ENCODE results near the gene POLQ.
"Not testable (repeated sequence)": the region's sequence is repeated elsewhere in the genome, so short reads cannot be mapped to it uniquely, and the experiment has no call there.

Gene POLQ

DNA sequence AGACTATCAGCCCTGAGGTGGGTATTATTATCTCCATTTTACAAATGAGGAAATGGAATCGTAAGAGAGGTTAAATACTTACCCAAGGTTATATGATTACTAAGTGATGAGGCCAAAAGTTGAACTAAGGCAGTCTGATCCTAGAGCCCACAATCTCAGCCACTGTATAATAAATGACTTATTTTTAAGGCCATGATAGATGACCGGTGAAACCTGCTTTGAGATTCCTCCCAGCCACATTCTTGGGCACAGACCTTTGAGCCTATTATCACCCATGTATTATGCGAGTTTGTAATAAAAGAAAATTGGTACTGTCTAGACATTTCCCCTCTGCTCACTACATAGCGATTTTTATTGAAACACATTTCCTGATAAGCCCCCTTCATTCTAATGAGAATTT is 37.4 kb downstream of the POLQ start:
- DNase-seq (ENCODE audit: low read depth) = no peak

DNA sequence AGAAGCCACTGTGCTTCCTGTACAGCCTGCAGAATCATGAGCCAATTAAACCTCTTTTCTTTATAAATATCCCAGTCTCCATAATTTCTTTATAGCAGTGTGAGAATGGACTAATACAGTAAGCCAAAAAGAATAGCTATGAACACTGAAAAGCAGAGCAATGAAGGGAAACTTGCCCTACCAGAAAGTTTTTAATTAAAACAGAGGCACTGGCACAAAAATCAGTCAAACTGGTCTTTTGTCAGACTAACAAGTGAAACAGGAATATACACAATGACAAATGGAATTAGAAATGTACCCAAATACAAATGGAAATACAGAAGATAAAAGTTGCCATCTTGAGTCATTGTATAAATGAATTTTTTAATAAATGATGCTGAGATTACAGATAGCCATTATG is 40.5 kb downstream of the POLQ start:
- DNase-seq (ENCODE audit: low read depth) = no peak

DNA sequence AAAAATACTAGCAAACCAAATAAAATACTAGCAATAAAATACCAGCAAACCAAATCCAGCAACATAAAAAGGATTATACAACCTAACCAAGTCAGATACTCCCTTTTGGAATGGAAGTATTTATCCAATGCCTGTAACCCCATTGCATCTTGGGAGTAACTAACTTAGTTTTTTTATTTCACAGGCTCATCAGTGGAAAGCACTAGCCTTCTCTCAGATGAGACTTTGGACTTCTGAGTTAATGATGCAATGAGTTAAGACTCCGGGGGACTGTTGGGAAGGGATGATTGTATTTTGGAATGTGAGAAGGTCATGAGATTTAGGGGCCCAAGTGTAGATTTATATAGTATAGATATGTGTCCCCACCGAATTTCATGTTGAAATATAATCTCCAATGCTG is 41.2 kb downstream of the POLQ start:
- no peak for DNase-seq (ENCODE audit: low read depth)

DNA sequence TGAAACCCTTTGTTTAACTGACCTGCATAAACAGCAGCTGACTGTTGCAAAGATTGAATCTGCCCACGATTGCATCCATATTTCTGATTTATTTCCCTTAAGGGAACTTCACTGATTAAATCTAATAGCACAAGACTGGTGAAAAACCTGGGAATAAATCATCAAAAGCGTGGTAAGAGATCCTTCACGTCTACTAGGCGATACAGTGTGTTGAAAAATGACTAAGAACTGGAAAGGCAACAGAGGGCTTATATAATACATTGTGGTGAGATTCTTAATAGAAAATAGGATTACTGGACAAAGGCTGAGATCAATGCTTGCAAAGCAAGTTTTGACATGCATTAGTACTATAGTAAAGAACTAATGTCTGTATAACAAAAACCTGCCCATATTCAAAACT is 49.0 kb downstream of the POLQ start:
- no peak for DNase-seq (ENCODE audit: low read depth)

DNA sequence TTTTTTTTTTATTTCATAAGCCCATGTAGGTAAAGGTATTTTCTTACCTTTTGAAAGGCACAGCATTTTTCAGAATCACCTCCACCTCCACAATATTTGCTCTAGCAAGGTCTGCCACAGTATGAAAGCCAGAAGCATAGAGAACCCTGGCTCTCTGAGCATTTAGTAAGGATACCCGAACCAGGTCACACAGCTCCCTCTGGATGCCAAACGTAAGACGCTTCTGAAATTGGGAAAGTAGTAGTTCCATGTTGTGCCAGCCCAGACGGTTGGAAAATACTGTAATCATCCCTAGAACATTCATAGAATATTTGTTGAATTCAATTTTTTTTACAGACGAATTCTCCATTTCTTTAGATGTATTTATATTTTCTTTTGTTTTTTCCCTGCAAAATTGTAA is 52.4 kb downstream of the POLQ start:
- DNase-seq (ENCODE audit: low read depth) = no peak

DNA sequence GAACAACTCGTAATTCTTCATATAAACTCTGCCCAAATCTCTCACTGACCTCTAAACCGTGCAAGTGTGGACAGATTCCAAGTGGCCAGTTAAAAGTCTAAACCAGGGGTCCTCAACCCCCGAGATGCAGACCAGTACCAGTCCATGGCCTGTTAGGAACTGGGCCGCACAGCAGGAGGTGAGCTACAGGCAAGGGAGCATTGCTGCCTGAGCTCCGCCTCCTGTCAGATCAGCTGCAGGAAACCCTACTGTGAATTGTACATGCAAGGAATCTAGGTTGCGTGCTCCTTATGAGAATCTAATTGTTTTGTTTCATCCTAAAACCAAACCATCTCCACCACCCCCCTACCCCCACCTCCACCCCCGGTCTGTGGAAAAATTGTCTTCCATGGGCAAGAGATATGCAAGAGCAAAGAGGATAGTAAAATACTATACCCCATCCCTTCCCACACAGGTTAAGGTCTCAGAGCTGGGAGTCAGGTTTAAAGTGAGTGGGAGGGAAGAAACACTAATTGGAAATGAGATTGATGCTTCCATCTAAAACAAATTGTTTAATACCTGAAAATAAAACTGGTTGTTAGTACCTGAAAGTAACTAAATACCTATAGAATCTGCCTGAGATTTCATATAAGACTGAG is 54.0 kb downstream of the POLQ start:
- DNase-seq (ENCODE audit: low read depth) = no peak

DNA sequence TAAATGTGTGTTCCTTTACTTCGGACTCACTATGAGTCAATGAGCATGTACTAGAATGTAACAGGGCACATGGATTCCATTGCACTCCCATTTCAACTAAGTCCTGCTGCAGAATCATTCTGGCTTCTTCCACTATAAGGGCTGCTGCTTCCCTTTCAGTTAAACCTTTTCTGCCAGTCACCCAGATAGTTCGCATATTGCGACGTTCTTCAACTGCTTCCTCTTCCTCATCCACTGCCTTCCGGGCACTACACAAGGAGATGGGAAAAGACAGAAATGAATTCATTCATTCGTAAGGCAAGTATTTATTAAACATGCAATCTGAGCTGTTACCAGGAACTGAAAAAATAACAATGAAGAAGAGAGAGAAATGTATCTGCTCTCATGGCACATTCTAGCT is 55.6 kb downstream of the POLQ start:
- DNase-seq (ENCODE audit: low read depth) = no peak

DNA sequence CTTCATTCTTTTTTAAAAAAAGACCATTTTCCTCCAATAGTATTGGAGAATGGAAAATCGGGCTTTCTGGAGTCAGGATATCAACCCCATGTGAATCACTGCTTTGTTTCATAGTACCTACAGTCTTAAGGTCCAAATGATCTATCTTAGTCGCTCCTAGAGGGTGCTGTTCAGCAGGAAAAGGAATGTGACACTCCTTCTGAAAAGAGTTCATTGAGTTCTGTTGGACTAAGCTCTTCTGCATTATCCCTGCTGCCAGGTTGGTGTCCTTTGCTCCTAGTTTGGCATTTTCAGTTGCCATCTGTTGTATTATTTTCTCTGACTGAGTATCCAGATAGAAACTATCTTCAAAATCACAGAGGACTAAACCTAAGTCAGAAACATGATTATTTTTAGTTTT is 57.2 kb downstream of the POLQ start:
- DNase-seq (ENCODE audit: low read depth) = no peak

DNA sequence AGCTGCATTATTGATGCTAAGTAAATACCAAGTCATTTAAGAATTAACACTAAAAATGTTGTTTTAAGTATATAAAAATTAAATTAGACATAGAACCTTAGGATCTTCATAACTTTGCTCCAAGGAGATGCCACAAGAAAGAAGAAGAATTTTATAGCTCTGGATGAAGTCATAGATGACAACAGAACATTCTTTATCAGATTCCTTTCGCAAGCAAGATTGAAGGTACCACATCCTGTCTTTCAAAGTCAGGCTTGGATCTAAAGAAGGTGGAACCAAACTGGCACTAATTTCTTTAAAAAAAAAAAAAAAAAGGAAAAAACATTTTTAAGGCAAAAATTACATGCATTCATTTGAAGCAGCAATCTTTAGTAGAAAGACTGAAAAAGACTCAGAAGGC is 62.5 kb downstream of the POLQ start:
- DNase-seq (ENCODE audit: low read depth) = no peak

DNA sequence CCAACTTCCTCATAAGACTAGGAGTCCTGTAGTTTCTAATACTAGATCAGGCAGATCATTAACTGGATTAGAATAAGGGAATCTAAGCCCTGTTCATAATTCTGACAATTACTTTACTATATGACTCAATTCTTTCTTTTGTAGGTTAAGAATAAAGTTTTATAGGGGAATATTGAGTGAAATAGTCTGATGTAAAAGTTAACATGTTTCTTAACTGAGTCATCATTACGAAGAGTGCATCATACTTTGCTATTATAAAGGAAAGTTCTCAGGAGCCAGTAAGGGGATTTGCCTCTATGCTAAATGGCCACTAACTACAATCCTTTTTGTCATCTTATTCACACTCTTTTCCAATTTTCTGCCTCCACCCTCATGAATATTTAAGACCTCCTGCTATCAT is 63.1 kb downstream of the POLQ start:
- DNase-seq (ENCODE audit: low read depth) = no peak

DNA sequence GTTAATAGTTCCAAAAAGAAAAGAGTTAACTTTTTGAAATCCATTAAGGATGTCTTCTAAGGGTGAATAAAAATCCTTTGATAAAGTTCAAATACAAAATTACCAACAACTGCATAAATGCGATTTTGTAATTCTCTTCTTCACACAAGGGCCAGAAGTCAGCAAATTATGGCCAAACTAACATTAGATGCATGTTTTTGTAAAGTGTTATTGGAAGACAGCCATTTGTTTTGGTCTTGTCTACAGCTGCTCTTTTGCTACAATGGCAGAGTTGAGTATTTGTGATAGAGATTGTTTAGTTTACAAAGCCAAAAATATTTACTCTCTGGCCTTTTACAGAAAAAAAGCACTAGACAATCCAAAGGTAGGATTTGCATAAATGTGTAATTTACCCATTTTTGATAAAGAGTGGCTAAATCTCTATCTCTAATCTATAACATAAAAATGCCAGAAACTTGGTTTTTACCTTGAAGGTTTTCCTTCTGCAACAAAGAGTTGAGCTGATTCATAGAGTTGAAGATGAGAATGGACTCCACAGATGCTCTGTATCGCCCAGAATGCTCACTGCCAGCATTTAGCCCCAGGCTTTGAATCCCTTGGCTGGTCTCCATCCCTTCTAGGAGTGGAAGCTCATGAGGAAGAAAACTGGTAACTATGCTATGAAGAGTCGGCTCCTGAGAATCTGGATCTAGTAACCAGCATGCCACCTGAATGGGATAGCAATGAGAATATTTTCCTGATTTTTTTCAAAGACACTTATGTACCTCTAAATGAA is 64.5 kb downstream of the POLQ start:
- no peak for DNase-seq (ENCODE audit: low read depth)

DNA sequence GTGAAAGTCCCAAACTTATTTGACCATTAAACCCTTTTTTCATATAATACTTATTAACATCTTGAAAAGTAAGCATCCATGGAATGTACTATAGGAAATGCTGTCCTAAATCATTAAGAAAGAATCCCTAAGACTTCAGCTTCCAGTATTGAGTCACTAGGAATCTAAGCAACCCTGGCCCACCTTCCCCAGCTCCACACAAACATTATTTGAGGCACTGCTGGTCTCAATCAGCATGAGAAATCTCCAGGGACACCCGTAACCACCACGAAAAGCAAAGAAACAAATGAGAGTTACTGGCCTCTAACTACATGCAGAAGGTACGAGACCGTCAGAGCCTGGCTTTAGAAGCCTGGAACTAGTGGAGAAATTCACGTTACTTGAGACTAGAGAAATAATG is 68.2 kb downstream of the POLQ start:
- no peak for DNase-seq (ENCODE audit: low read depth)

DNA sequence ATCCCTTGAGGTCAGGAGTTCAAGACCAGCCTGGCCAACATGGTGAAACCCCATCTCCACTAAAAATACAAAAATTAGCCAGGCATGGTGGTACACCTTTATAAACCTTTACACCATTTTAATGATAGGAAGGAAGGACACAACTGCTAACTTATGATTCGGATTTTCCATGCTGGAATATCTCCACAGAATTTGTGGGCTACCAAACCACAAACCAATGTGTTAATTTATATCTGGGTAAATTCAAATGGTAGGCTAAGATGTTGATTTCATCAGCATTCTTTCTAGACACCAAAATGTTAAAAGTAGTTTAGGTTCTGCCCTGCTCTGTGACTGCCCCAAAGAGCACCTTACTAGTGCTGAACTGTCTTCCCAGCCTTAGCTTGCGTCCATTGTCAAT is 72.8 kb downstream of the POLQ start:
- DNase-seq (ENCODE audit: low read depth) = no peak

DNA sequence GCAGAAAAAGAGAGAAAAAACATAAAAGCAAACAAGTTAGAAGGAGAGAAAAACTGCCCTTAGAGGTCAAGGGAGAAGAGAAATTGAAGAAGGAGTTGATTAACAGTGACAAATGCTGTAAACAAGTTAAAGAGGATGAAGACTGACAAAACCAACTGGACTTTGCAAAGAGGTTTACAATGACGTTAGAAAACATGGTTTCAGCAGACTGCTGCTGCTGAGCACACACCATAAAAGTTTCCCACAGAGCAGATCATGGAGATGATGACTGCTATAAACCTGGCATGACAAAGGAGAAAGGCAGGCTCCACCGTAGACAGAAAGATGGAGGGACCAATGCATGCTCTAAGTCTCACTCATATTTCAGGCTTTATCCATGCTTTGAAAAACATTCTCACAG is 78.7 kb downstream of the POLQ start:
- DNase-seq (ENCODE audit: low read depth) = no peak

DNA sequence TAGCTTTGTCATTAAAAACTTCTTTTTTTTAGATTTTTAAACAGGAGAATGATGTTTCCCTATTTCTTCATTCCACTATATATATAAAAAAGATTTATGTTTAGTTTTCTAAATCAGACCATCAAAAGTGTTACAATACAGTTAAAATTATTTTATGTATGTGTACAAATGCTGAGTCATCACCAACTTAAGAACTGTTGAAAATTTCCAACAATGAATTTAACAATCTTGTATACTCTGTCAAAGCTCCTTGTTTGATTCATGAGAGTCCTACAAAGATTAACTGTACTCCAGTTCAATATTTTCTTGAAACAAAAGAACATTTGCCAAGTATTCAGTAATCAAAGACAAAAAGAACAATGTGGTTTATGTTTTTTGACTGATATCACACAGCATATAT is 82.0 kb downstream of the POLQ start:
- no peak for DNase-seq (ENCODE audit: low read depth)

DNA sequence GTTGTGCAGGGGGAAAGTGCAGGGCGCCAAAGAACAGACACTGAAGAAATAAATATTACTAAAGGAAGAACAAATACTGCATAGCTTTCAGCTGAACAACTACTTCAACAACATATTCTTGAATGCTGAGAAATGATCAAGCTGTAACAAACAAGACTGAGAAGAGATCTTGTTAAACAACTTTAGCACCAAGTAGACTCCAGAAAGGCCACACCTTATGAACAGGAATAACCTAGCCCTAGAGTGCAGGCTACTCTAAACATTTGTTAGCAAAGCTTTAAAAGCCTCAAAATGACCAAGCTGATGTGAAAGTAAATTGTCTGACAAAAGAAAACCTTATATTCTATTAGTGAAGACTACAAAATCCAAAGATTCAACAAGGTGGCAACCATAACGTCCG is 83.2 kb downstream of the POLQ start:
- DNase-seq (ENCODE audit: low read depth) = no peak

DNA sequence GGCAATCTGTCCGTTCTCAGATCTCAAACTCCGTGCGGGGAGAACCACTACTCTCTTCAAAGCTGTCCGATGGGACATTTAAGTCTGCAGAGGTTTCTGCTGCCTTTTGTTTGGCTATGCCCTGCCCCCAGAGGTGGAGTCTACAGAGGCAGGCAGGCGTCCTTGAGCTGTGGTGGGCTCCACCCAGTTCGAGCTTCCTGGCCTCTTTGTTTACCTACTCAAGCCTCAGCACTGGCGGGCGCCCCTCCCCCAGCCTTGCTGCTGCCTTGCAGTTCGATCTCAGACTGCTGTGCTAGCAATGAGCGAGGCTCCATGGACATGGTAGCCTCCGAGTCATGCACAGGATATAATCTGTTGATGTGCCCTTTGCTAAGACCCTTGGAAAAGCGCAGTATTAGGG is 94.0 kb downstream of the POLQ start:
- not testable (repeated sequence) for DNase-seq (ENCODE audit: low read depth)

DNA sequence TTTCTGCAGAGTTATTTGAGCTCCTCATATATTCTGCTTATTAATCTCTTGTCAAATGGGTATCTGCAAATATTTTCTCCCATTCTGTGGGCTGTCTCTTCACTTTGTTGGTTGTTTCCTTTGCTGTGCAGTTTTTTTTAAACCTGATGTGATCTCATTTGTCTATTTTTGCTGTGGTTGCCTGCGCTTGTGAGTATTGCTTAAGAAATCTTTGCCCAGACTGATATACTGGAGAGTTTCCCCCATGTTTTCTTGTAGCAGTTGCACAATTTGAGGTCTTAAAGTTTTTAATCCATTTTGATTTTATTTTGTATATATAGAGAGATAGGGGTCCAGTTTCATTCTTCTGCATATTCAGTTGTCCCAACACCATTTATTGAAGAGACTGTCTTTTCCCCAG is 102.3 kb downstream of the POLQ start:
- DNase-seq (ENCODE audit: low read depth) = no peak

DNA sequence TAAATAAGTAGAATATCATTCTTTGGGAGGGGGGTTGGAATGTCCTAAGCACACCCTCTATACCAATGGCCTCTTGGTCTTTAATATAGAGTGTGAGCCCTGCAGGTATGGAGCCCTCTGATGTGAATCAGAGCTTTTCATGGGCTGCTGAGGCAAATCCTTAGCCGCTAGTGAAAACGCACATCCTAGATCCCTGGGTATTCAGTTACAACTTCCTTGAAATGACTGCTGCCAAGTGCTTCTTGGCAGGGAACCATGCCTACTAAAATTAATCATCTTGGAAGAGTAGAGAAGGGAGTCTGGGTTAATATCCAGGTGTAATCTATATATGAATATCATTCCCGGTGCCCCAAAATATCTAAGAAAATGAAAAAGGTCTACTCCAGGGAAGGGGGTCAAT is 109.1 kb downstream of the POLQ start:
- DNase-seq (ENCODE audit: low read depth) = no peak

DNA sequence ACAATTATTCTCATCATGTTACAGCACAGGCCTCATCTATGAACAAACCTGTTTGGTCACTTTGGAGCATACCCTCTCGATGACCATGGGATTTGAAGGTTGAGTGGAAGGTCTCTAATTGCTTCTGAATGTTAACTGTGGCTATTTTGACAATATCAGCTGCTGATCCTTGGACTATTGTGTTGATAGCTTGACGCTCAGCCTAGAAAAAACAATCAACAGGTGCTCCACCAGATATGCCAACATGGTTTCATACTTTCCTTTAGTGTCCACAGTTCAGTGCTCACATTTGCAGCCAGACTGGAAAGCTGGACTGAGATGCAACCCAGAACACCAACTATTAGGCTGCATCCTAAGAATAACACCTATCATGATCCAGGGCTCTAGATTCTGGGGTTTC is 109.7 kb downstream of the POLQ start:
- no peak for DNase-seq (ENCODE audit: low read depth)

DNA sequence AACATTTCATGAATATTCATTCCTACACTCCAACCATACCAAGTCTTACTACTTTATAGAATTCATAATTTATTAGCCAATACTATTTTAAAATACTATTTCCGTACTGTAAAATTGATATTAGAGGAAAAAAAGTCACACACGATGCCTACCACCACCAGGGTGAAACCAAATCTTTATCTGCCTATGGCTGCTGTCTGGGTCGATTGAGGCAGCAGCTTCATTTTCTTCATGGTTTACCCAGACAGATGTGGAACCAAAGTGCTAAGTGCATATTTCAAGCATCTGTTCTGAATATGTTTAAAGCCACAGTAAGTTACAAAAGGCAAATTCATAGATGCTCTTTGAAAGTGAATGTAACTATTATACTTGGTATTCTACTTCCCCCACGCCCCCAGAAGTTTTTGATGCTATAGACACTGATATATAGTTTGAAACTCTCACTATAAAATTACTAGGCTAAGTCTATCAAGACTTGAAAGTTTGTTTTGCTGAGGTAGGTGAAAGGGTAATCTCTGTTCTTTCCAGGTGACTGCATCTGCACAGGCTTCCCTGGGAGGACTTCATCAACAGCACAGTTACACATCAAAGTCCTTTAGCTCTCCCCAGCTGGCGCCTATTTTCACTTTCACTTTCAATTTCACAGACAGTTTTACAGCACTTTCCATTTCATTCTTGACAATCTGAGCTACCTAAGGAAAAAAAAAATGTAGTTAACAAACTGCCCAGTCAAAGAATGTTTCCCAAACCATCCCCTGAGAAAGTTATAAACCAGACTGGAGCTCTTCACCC is 113.9 kb downstream of the POLQ start:
- DNase-seq (ENCODE audit: low read depth) = peak; percentile 5

DNA sequence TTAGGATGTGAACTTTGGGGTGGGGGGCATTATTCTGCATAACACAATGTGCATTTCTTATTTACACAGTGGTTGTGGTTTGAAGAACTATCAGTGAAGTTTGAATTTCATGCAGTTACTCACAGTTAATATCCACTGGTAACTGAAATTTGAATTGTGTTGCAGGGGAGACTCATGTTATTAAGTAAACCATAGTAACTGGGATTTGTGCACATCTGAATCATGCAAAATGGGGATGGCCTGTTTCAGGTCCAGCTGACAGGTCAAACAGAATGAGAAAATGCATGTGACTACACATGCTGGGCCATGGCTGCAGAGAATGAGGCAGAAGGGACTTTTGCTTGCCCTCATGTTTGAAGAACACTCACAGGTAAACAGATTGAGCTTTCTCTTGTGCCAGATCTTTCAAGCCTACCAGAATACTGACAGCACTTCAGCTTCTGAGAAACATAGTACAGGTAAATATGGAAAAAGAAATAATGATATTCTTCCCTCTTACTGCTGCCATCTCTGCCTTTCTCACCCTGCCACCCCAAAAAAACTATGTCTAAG is 115.0 kb downstream of the POLQ start:
- DNase-seq (ENCODE audit: low read depth) = no peak

DNA sequence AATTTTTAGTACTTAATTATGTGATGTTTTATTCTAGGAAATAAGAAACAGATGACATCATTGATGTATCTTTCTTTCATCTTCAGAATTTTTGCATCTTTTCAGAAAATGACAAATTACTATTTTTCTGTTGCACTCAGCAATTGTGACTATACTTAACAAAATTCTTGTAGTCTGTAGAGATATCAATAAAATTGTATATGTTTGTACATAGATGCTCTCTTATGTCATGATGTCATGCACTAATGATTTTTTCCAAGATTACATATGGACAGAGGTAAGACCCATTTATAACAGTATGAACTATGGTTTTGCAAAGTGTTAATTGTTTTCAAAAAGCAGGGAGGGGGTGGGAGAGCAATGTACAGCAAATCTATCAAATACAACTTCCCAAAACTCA is 121.2 kb downstream of the POLQ start:
- DNase-seq (ENCODE audit: low read depth) = no peak
